ENCODE data around the gene OAF. TPM values are rescaled to one million over a fixed set of nuclear protein-coding genes. Genes with fewer than 3 reads are reported as not detected.
A peak's percentile ranks its signal among the peaks of the same experiment; 100 is the strongest.

The OAF gene
- total RNA-seq, 1 donor from 2014 or later, result 67.5 TPM

- no peak for TF ChIP-seq CTCF (conservative IDR thresholded peaks at IDR 0.05)
- H3K27ac Mint-ChIP-seq, result no peak overlapping the region
- peaks cover 55% of the 10 kb centered on the region for H3K27me3 Mint-ChIP-seq
- peak; percentile 63 for DNase-seq (ENCODE audit: extremely low spot score, unreplicated experiment)
- H3K4me3 Mint-ChIP-seq, result peak overlapping the region; percentile 55
- H3K36me3 Mint-ChIP-seq, result no peaks in the 10 kb centered on the region
- peaks cover 2% of the 10 kb centered on the region for H3K9me3 Mint-ChIP-seq
- H3K4me1 Mint-ChIP-seq (ENCODE audit: unreplicated experiment), result peaks cover 20% of the 10 kb centered on the region
These were observed 40.7 kb upstream of the OAF start for GRCh38 chr11:120169981-120170698.

- no peak overlapping the region for H3K27ac Mint-ChIP-seq
- H3K4me1 Mint-ChIP-seq (ENCODE audit: unreplicated experiment), result peaks cover 20% of the 10 kb centered on the region
- H3K9me3 Mint-ChIP-seq, result no peaks in the 10 kb centered on the region
- peak overlapping the region; percentile 55 for H3K4me3 Mint-ChIP-seq
- DNase-seq (ENCODE audit: extremely low spot score, unreplicated experiment), result peak; percentile 53
- peaks cover 56% of the 10 kb centered on the region for H3K27me3 Mint-ChIP-seq
- H3K36me3 Mint-ChIP-seq, result no peaks in the 10 kb centered on the region
- TF ChIP-seq CTCF (conservative IDR thresholded peaks at IDR 0.05), result no peak
These were observed 40.0 kb upstream of the OAF start for GRCh38 chr11:120170741-120171261.

- Mint-ChIP-seq H3K36me3 (no peaks in the 10 kb centered on the region), H3K4me1 (ENCODE audit: unreplicated experiment) (peaks cover 20% of the 10 kb centered on the region), H3K27me3 (peaks cover 55% of the 10 kb centered on the region), H3K9me3 (no peaks in the 10 kb centered on the region), H3K27ac (peak overlapping the region; percentile 66), H3K4me3 (peak overlapping the region; percentile 57)
- DNase-seq (ENCODE audit: extremely low spot score, unreplicated experiment), result peak; percentile 81
- peak; percentile 88 for TF ChIP-seq CTCF (conservative IDR thresholded peaks at IDR 0.05)
These were observed 38.5 kb upstream of the OAF start for GRCh38 chr11:120172054-120172911.

- DNase-seq (ENCODE audit: extremely low spot score, unreplicated experiment), result peak; percentile 63
- peaks cover 50% of the 10 kb centered on the region for H3K27me3 Mint-ChIP-seq
- H3K4me1 Mint-ChIP-seq (ENCODE audit: unreplicated experiment), result peaks cover 20% of the 10 kb centered on the region
- peak overlapping the region; percentile 51 for H3K4me3 Mint-ChIP-seq
- no peaks in the 10 kb centered on the region for H3K9me3 Mint-ChIP-seq
- no peak for TF ChIP-seq CTCF (conservative IDR thresholded peaks at IDR 0.05)
- no peaks in the 10 kb centered on the region for H3K36me3 Mint-ChIP-seq
- peak overlapping the region; percentile 29 for H3K27ac Mint-ChIP-seq
These were observed 37.7 kb upstream of the OAF start for GRCh38 chr11:120173019-120173705.

GRCh38 chr11:120173807-120174206 lies 37.0 kb upstream of the OAF start:
- no peak overlapping the region for H3K4me3 Mint-ChIP-seq

More at GRCh38 chr11:120173807-120174206, 37.0 kb upstream of the OAF start:
- DNase-seq (ENCODE audit: extremely low spot score, unreplicated experiment), result no peak
- H3K36me3 Mint-ChIP-seq, result no peaks in the 10 kb centered on the region
- H3K9me3 Mint-ChIP-seq, result no peaks in the 10 kb centered on the region
- peaks cover 45% of the 10 kb centered on the region for H3K27me3 Mint-ChIP-seq
- no peak for TF ChIP-seq CTCF (conservative IDR thresholded peaks at IDR 0.05)
- H3K4me1 Mint-ChIP-seq (ENCODE audit: unreplicated experiment), result peaks cover 15% of the 10 kb centered on the region
- H3K27ac Mint-ChIP-seq, result no peak overlapping the region
